ENCODE data around the gene UCN.
A peak's percentile ranks its signal among the peaks of the same experiment; 100 is the strongest.
"Not testable (repeated sequence)": the region's sequence is repeated elsewhere in the genome, so short reads cannot be mapped to it uniquely, and the experiment has no call there.

UCN gene

DNA sequence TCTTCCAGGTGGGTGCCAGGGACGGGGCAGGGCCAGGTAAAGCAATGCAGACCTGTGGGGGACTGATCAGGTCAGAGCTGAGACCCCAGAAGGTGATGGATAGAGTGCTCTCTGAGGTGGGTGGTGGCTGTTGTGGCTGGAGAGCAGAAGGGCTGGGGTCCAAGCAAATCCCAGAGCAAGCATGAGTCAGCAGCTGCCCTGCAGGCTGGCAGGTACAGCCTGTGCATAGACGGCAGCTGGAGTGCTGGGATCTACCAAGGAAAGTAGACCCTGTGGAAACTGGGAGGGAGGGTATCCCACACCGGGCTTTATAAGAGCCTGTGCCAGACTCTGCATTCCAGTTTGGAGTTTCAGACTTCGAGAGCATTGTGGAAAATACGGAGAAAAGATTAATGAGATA lies 25.4 kb downstream of the UCN start:
- peak; percentile 58 for DNase-seq (ENCODE audit: low read depth, low spot score)

DNA sequence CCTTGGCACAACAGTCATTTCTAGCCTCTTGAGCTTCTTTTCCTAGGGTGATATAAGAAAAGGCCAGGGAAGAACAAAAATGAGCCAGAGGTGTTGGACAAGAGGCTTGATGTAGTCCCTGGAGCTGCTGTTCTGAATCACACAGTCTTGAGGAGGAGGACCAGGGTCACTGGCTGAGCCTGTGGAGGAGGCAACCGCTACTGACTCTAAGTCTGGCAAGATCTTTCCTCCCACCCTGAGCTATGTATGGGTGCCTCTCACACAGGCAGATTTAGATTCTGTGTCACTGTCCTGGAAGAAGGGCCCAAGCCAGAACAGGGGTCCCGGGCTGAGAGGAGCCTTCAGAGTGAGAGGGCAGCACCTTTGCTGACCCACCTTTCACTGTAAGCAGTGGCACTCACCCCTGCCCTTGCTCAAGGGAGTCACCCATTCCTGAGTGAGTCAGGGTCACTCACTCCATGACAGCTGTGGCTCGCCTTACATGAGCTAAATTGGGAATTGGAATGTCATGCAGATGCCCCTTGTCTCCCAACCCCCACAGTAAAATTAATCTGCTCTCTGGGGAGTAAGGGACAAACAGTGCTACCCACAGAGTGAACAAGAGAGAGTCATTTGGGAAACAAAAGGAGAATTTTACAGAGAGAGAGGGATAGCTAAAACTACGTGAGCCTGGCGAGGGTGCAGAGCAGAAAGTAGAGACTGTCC lies 26.2 kb downstream of the UCN start, which contains the start of gene TRIM54:
TRIM54 (plus strand) TSS at position 575 of the 705 bp plus-strand sequence. CDS start 303 bp downstream, outside the sequence.
- DNase-seq (ENCODE audit: low read depth, low spot score): no peak

DNA sequence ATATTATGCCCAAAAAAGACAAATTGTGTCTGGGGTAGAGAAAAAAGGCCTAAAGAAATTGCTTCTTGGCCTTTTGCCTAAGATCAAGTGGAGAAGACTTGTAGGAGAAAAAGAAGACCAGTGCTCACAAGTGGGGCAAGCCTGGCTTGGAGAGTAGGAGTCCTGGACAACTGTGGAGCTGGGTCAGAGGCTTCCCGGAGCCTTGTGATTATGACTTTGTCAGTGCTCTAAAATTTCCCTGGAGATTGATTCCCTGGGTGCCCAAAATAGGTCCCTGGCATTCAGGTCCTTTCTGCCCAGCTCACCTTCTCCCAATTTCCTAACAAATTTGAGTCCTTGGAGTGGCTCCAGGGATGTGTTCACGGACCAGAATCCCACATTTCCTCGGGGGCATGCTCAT lies 26.8 kb downstream of the UCN start:
- DNase-seq (ENCODE audit: low read depth, low spot score): no peak

DNA sequence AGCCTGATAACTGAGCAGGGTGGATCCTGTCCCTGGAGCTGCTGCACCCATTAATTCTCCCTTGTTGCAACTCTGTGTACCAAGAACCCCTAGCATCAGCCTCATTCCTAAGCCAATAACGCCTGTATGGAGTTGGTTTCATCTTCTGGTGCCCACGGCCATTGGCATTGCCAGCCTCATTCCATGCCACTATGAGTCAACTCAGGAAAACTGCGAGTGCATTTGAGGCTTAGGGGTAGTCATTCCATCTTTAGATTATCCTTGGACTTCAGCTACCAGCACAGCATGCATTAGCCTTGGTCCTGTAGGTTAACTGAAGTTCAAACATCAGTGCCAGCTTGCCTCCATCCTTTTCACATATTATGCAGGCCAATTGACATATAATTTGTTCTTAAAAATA lies 27.4 kb downstream of the UCN start:
- no peak for DNase-seq (ENCODE audit: low read depth, low spot score)

DNA sequence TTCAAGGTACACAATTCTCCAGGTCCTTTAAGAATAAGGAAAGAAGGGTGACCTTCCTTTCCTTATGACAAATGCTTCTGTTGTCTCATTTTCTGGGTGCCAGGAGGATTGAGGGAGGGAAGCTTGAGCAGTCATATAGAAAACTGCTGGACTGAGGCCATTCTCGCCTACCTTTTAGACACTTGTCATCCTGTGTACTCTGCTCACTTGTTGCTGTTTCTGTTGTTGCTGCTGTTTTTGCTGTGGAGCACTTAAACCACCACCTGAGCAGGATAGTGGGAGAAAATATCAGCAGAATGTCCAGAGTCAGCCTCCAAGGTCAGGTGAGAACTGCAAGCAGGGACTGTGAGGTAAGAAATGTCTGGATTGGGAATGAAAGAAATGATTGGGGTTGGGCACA lies 30.2 kb downstream of the UCN start:
- DNase-seq (ENCODE audit: low read depth, low spot score): no peak

DNA sequence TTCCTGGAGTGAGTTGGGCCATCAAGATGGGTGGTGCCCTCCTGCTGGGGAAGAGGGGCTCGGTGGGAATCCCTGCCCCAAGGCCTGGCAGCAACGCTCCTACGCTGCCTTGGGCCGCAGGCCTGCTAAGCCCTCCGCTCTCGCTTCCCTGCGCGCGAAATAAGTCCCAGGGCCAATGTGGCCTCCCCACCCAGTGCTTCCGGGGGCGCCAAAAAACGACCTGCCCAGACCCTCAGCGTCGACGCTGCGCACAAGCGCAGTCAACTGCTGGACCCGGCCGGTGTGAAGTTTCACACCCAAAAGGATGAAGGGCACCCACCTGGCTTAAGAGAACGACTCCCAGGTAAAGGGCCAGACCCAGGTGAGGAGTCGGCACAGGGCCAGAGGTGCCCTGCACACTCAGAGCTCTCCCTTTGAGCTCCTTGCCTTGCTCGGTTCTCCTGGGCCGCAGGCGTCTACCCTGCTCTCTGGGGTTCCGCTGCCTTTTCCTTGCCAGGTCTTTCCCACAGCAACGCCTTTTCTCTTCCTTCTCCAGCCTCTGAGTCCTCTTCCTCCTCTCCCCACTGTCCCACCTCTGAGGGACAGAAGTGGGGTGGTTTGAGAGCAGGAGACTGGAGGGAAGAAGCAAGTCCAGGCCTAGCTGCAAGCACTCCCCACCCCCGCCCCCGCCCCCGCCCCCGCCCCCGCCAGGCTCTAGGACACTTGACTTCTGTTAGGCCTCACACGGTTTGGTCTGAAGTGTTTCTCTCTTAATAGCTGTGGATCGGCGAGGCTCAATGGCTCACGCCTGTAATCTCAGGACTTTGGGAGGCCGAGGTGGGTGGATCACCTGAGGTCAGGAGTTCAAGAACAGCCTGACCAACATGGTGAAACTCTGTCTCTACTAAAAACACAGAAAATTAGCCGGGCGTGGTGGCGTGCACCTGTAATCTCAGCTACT lies 32.8 kb downstream of the UCN start, which contains the start of gene DNAJC5G:
DNAJC5G (plus strand) TSS at position 223 of the 940 bp plus-strand sequence. CDS start 1,296 bp downstream, outside the sequence.
- DNase-seq (ENCODE audit: low read depth, low spot score): no peak

DNA sequence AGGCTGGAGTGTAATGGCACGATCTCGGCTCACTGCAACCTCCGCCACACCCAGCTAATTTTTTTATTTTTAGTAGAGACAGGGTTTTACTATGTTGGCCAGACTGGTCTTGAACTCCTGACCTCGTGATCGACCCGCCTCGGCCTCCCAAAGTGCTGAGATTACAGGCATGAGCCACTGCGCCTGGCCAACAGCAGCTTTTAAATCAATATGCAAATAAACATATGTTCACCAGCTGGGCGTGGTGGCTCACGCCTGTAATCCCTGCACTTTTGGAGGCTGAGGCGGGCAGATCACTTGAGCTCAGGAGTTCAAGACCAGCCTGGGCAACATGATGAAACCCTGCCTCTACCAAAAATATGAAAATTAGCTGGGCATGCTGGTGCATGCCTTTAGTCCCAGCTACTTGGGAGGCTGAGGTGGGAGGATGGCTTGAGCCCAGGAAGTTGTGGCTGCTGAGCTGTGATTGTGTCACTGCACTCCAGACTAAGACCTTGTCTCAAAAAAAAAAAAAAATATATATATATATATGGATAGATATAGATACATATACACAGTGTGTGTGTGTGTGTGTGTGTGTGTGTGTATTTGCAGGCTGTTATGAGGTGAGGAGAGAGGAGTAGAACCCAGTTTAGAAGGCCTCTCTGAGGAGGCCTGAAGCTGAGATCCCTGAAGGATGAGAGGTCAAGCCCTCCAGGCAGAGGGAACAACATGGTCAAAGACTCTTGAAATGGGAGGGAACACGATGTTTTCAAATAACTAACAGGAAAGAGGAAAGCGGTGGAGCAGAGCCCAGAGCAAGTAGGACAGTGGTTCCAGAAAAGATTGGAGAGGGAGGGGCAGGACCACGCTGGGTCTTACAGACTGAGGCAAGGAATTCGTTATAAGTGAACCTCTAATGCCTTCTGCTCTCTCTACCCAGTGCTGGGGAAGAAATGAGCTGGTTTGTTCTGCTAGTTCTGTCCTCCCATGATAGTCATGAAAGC lies 35.4 kb downstream of the UCN start:
- not testable (repeated sequence) for DNase-seq (ENCODE audit: low read depth, low spot score)

DNA sequence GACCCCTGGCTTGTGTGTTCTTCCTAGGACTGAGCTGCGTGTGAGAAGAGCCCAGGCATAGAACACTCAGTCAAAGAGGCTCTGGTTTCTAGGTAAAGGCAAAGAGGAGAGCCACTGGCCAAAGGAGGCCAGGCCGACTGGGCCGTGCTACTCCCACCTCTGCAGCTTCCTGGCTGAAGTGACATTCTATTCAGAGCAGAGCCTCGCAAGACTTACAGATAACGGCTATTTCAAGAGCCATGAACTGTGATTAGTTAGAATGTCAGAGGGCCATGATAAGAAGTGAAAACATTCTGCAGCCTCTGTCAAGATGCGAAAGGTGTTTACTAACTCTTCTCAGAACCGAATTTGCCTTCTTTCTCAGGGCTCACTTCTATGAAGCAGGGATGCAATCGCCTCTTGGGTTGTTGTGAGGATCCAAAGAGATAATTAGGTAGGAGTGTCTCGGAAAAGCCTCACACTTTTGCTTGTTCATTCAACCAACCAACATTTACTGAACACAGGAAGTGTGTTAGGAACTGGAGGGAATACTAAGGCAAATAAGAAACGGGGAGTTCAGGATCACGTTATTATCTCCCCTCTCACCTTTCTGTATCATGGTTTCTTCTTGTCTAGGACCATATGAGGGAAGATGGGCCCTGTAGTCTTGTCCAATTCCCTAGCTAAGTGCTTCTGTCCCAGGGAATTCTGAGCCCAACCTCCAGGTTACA lies 36.5 kb downstream of the UCN start:
- DNase-seq (ENCODE audit: low read depth, low spot score): peak; percentile 46

DNA sequence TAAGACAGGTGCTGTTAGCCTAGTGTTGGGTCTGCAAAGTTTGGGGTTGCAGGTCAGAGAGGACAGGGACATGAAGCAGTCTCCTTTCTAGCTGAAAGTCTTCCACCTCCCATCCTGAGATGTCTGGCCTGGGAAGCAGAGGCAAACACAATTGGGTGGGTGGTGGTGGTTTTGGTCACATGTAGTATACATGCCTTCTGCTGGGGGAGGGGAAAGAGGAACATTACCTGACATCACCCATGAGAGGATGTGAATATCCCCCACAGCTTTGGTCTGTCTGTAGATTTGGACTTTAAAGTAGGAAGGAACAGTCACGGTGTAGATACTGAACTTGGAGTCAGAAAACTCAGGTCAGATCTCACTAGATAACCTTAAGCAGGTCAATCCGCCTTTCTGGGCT lies 37.6 kb downstream of the UCN start:
- DNase-seq (ENCODE audit: low read depth, low spot score): no peak

DNA sequence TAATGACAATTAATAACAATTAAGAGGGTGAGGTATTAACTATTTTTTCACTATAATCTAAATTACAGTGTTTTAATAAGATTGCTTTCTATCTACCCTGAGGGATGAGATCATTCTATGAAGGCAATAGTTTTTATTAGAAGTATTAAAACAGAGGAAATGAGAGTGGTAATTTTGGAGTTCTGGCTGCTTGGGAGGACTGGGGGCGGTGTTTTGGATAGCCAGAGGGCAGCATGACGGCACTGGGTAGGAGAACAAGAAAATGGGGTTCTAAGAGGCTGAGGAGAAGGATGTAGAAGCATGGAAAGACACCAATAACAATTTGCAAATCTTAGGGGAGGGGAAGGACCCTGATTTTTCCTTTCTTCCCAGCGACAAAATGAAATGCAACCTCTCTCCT lies 38.1 kb downstream of the UCN start:
- DNase-seq (ENCODE audit: low read depth, low spot score): no peak

DNA sequence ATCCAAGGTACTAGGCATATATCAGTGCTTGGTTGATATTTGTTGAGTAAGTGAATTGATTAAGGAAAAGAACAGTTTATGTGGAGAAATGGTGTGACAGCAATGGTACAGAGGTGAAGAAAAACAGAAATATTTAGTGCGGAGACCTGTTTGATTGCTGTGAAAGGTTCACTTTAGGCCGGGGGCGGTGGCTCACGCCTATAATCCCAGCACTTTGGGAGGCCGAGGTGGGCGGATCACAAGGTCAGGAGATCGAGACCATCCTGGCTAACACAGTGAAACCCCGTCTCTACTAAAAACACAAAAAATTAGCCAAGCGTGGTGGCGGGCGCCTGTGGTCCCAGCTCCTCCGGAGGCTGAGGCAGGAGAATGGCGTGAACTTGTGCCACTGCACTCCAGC lies 39.9 kb downstream of the UCN start:
- not testable (repeated sequence) for DNase-seq (ENCODE audit: low read depth, low spot score)

DNA sequence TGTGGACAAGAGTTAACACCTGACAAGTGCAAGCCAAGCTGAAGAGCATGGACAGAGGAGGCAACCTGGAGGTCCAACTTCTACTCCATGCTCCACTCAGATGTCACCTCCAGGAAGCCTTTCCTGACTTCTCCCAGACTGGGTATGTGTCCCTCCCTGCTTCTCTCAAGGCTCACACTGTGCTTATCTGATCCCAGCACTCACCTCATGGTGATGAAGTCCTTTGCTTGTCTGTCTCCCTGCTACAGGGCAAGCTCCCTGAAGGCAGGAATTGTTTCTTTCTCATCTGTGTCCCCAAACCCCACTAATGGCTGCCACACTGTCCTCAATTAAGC lies 42.7 kb downstream of the UCN start:
- DNase-seq (ENCODE audit: low read depth, low spot score): no peak

DNA sequence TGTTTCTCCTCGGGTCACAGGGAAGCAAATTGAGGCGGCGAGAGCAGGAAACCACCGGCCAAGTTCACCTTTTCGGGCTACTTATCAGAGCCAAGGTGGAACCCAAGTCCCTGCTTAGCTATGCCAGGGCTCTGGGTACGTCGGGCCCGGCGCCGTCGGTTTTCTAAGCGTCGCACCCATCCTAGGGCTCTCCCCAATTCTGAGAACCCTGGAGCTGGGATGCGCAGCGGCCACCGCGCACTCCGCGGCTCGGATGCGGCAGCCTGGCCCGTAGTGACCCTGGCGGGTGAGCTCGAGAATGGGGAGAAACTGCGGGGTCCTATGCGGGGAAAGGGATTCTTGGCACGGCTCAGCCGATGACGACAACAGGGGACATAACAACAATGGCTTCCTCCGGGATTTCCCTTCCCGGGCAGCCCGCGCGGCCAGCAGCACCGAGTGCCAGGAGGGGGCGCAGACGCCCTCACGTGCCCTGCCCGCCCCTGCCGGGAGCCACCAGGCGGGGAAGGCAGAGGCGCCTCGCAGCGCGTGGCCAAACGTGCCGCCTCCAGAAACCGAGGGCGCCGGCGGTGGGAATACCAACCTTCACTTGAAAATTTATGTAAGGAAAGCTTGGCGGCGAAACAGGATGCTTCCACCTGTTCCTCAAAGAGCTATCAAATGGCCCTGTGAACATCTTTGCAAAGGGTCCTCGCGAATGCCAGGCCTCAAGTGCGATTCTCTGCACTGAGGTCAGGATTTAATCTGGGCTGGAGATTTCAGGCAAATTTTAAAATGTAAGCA lies 43.3 kb downstream of the UCN start:
- peak; percentile 88 for DNase-seq (ENCODE audit: low read depth, low spot score)

DNA sequence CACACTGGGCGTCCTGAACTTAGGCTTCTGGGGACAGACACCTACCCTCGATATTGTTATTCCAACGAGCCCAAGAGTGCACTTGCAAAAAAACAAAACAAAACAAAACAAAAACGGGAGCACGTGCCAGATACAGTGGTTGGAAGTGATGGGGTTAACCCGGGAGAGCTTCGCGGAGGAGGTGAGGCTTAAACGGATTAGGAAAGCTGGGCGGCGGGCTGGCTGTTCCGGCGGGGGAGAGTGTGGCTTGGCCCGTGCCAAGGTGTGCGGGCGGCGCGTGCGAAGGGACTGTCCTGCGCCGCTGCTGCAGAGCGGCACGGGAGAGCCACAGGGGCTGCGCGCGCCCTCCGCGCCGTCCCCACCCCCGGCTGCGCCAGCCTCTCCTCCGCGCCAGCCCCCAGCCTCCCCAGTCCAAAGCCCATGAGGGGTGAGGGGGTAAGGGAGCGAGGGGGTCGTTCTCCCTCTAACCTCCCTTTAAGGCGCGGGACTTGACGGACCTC lies 43.9 kb downstream of the UCN start:
- DNase-seq (ENCODE audit: low read depth, low spot score): no peak

DNA sequence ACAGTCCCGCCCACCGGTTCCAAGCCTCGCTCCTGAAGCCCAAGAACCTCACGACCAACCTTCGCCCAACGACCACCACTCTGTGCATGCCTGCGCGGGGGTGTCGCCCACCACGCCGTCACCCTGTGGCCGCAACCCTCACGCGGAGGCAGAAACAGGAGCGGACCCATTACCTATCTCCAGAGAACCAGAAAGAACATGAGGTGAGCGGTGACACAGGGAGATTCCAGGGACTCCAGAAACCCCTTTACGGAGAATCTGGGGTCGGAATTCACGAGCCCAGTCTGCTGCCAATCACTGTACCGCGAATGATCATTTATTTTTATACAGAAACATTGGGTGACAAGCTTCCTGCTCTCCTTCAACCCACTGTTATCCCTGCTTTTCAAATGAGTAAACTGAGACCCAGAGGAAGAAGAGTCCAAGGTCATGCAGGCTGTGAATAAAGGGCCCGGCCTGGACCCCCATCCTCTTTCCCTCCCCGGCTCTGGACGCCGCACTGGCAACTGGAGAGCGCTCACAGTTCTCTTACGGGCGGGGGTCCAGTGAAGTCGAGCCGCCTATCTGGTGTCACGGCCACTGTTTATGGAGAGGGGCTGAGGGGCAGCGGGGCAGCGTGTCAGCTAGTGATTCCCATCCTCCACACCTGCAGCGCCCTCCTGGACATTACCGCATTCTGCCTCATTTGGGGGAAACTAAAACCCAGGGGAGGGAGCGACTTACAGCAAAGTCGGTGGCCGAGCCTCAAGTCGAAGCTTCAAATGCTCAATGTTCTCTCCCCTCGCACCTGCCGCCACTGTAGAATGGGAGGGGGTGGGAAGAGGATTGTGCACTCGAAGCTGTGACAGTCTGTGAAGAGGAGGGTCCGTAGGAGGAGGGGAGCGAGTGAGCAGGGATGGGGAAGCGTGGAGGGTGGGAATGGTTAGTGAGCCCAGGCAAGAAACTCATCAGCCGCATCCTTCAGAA lies 44.7 kb downstream of the UCN start:
- DNase-seq (ENCODE audit: low read depth, low spot score): no peak

DNA sequence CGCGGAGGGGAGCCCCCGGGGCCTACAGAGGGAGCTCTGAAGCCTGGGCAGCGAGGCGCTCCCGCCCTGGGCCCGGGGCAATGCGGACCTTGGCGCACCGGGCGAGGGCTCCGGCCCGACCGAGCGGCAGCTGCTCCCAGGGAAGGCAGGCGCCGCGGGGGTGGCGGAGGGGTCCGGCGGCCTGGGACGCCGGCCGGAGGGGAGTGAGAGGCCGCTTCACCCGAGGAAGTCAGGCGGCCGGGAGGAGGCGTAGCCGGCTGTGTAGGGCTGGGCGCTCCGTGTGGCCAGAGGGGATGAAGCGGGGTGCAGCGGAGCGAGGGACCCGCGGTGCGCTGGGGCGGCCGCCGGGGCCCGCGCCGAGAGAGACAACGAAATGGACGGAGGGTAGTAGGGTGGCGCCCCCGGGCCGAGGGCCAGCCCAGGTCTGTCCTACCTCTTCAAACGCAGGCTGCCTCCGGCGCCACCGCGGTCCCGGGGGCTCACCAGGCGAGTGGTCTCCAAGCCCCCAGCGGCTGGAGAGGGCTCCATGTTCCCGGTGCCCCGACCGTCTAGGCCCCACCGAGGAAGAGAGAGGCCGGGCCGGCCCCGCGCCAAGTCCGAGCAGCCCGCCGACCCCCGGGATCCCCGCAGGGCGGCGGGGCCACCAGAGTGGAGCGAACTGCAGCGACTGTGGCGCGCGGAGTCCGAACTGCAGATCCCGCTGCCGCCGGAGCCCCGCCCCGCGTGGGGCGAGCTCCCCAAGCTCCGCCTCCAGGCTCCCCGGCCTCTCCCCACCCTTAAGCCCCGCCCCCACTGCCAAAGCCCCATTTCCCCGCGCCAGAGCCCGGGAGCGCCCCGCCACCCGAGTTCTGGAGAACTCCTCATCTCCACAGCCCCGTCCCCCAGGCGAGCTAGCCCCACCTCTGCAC lies 45.6 kb downstream of the UCN start, which contains the start of gene SLC30A3:
SLC30A3 (minus strand) TSS at position 669 of the 908 bp plus-strand sequence; CDS start at position 528, 141 bp downstream.
- no peak for DNase-seq (ENCODE audit: low read depth, low spot score)

DNA sequence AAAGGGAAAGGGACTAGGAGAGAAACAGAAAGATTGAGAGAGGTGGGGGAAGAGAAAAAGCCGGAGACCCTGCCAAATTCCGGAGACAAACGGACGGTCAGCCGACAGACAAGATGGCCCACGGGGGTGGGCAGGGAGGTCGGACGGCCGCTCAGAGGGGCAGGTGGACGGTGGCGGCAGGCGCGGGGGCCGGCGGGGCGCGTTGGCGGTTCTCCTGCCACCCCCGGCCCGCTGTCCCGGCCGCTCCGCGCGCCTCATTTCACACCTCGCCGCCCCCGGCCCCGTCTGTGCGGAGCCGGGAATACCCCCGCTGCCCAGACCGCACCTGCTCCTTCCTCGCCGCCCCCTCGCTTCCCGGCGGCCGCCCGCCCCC lies 46.3 kb downstream of the UCN start:
- DNase-seq (ENCODE audit: low read depth, low spot score): no peak

Measured in ELF-1 (cell line).